ENCODE measurements around the gene NFKBIZ.
"Not testable (repeated sequence)": the region's sequence is repeated elsewhere in the genome, so short reads cannot be mapped to it uniquely, and the experiment has no call there.

Gene NFKBIZ

DNA sequence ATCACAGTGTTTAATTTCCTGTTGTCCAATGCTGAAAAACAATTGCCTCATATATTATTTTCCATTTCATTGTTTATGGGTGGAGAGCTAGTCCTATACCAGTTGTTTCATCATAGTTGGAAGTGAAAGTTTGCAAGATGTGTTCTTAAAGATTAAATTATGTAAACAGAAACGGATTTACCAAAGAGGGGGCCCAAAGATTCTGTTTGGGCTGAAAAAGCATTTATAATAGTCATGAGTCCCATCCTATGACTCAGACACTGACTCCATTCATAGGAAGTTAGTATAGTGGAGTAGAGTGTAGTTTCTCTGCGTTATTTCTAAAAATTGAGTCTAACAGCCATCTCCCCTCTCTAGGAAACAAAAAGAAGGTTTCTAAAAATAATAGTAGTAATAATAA lies 24.3 kb downstream of the NFKBIZ start:
- DNase-seq (ENCODE audit: low read depth, low spot score) = no peak

DNA sequence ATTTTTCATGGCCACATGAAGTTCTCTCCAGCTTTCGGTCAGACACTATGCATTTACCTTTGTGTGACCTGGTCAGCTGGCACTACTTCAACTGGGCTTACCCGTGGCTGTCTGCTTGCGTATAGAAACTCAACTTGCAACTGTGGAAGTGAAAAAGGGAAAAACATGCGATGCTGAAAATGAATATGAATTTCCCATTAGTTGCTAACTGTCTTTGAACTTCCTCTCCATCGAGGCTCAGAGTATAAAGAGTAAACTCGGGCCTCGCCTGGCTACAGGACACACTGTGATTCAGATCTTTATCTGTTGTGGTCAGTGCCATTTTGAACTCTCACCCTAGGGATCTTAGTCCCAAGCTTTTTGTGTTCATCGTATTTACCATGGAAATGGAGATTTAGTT lies 26.8 kb downstream of the NFKBIZ start:
- DNase-seq (ENCODE audit: low read depth, low spot score) = no peak

DNA sequence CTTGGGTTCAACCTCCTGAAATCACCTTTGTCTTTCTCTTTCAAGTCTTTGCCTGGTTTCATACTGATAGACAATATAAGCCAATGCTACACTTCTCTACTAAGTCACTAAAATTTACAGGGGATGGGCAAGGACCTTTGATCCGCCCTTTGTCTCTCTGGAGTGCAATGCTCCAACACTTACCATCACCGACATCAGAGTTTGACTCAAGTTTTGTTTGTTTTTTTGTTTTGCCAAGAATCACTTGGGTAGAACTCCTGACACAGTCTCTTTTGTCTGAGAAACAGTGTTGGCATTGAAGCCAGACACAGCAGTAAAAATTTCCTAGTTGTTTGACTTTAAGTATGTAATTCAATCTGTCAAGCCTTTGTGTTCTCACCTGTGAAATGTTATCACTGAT lies 29.3 kb downstream of the NFKBIZ start:
- DNase-seq (ENCODE audit: low read depth, low spot score) = no peak

DNA sequence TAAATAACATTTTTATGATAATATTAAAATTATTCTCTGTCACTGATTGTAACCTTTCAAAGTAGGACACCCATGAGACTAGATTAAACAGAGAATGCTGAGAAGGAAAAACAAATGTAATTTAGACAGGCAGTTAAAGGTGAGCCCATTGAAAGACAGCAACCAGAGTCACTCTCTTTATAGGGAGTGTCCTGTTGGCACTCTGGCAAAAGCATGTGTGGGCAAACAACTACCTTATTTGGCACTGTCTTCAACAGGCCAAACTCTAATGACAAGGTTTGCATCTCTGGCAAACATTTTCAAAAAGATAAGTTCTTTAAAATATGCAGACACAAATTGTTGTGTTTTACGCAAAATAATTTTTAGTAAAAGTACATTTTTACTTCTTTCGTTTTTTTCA lies 29.8 kb downstream of the NFKBIZ start:
- DNase-seq (ENCODE audit: low read depth, low spot score) = no peak

DNA sequence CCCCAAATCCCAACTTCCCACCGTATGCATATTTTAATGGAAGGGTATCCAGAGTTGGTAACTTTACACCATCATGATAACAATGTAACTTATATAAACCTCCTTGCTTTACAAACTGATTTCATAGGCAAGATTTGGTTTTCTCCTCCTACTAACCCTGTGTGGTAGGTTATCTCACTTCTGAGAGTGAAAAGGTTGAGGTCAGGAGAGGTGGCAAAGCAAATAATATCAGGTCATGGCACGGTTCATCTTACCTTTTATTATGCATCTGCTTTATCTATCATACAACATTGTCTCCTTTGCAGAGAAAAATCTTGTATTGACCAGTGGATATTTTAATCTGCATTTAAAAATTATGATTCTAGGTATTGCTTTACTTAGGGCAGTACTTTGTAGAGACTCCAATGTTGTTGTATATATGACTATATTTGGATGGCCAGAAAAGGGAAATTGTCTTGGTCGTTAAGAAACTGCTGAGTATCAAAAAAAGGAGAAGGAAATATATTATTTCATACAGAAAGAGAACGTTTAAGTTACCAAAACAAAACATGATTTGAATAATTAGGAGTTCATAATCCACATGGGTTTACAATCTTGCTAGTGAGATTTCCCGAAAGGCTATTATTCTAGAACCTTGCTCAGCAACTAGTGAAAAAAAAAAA lies 30.4 kb downstream of the NFKBIZ start:
- no peak for DNase-seq (ENCODE audit: low read depth, low spot score)

DNA sequence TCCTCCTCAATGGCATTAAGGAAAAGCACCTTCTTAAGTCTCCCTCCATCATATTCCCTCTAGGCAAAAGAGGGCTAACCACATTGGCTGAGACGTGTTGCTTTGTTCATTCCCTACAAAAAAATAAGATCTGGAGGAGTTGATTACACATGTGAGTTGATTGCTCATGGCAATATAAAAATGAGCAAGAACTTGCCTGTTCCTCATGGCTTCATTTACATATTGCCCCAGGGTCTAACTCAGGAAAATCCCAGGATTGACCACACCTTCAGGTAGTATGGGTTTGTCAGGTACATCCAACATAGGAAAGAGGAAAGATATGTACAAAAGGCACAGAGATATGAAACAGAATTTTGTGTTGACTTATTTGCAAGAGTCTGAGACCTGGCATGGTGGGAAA lies 35.5 kb downstream of the NFKBIZ start:
- no peak for DNase-seq (ENCODE audit: low read depth, low spot score)

DNA sequence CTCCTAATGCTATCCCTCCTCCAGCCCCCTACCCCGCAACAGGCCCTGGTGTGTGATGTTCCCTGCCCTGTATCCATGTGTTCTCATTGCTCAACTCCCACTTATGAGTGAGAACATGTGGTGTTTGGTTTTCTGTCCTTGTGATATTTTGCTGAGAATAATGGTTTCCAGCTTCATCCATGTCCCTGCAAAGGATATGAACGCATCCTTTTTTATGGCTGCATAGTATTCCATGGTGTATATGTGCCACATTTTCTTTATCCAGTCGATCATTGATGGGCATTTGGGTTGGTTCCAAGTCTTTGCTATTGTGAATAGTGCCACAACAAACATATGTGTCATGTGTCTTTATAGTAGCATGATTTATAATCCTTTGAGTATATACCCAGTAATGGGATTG lies 36.3 kb downstream of the NFKBIZ start:
- DNase-seq (ENCODE audit: low read depth, low spot score) = not testable (repeated sequence)

DNA sequence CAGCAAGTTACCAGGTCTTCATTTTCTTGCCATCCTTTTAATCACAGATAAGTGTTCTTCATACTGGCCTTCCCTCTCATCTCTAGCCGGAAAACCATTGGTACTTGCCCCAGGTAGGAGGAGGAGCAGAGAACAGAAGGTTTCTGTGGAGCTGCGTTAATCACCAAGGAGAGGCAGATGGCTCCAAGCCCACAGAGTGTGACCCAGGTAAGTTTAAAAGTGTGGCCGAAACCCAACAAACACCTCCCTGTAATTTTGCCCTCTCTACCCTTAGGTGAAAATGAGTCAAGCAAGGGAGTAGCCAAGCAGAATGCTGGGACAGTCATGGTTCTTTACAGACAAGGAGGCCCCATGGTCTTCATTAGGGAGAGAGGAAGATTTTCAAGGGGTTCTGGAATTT lies 37.3 kb downstream of the NFKBIZ start:
- no peak for DNase-seq (ENCODE audit: low read depth, low spot score)

DNA sequence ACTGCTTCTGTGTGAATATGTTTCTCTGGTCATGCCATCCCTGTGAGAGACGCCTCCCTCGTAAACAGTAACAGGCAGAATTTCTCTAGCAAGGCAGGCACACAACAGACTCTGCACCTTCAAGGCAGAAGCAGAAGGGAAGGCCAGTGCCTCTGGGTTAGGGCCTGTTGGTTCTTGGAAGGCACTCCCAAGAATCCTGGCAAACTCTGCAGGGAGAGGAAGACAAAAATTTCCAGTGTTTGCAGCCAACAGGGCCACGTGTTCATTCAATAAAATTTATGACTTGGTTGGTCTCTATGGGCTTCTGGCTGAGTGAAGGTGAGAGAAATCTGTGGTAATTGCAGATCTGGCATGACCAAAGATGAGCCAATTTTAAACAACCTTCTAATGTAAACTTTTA lies 39.3 kb downstream of the NFKBIZ start:
- DNase-seq (ENCODE audit: low read depth, low spot score) = no peak

DNA sequence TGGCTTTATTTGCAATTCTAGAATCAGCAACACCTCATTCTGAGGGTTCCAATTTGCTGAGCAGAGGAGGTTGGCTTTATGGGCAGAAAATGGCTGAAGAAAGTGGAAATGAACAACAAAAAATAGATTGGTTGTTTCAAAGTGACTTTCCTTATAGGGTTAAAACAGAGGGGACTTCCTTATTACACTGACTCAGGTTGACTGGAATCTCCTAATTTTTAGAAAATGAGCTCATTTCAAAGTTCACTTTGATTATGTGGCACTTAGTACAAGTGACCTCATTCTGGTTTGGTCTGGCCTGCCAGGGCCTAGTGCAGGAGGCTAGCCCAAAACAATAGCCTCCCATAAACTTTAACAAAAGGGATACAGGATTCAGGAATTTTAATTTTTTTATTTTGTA lies 41.4 kb downstream of the NFKBIZ start:
- no peak for DNase-seq (ENCODE audit: low read depth, low spot score)

DNA sequence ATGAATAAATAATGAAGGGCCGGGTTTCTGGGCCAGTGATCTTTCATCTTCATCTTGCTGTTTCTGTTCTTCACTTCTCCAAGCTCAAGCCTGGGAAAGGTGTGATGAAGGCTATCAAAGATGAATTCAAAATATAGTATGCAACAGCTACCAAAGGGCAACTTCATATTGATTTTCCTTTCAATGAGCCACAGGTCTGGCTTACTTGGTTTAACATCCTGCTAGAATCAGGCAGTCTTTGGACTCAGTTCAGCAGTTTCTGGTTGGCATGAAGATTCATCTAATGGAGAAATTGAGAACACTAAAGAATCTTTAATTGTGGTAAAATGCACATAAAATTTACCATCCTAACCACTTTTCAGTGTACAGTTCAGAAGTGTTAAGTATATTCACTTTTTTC lies 43.3 kb downstream of the NFKBIZ start:
- DNase-seq (ENCODE audit: low read depth, low spot score) = no peak

DNA sequence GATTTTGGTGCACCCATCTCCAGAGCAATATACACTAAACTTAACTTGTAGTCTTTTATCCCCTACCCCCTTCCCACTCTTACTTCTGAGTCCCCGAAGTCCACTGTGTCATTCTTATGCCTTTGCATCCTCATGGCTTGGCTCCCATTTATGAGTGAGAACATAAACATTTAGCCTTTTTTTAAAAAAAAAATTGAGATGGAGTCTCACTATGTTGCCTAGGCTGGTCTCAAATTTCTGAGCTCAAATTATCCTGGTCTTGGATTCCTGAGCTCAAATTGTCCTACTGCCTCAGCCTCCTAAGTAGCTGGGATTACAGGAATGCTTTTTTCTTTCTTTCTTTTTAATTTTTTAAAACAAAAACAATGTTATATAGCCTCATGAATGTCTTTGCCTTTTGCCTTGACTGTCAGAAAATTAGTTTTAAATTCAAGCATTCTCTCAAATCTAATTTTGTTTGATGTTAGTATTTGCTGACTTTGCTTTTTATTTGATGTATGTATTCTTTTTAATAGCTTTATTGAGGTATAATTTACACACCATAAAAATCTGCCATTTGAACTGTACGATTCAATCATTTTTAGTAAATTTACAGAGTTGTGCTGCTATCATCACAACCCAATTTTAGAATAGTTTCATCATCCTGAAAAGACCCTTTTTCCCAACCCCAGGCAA lies 46.9 kb downstream of the NFKBIZ start:
- no peak for DNase-seq (ENCODE audit: low read depth, low spot score)

DNA sequence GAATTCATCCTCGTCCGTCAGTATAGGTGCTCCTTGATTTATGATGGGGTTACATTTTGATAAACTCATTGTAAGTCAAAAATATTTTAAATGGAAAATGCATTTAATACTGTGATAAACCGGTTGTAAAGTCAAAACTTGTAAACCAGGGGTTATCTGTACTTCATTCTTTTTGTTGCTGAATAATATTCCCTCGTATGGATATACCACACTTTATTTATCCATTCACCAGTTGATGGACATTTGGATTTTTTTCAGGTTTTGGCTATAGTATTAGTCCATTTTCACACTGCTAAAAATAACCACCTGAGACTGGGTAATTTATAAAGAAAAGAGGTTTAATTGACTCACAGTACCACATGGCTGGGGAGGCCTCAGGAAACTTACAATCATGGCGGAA lies 47.7 kb downstream of the NFKBIZ start:
- no peak for DNase-seq (ENCODE audit: low read depth, low spot score)

DNA sequence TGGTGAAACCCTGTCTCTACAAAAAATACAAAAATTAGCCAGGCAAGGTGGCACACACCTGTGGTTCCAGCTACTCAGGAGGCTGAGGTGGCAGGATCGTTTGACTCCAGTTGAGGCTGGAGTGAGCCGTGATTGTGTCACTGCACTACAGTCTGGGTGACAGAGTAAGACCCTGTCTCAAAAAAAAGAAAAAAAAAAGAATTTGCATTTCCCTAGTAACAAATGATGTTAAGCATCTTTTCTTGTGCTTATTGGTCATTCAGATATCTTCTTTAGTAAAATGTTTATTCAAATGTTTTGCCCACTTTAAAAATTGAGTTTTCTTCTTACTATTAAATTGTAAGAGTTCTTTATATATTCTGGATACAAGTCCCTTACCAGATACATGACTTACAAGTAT lies 48.7 kb downstream of the NFKBIZ start:
- DNase-seq (ENCODE audit: low read depth, low spot score) = no peak

DNA sequence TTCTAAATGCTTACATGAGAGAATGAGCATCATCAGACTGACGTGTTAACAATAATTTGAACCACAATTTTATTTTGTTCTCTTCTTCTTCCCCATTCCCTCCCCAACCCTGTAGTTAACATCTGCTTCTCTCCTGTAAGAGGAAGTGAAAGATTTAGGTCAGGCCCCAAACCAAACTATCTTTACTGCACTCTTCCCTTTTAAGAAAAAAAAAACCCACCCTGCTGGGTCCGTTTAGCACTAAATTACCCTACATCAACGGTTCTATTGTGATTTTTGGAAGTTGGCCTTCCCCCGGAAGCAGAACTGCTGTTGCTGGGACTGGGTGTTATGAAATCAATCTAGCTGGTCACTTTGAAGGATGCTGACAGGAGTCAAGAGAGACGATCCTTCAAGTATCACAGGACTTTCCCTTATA lies 49.4 kb downstream of the NFKBIZ start:
- DNase-seq (ENCODE audit: low read depth, low spot score) = no peak

DNA sequence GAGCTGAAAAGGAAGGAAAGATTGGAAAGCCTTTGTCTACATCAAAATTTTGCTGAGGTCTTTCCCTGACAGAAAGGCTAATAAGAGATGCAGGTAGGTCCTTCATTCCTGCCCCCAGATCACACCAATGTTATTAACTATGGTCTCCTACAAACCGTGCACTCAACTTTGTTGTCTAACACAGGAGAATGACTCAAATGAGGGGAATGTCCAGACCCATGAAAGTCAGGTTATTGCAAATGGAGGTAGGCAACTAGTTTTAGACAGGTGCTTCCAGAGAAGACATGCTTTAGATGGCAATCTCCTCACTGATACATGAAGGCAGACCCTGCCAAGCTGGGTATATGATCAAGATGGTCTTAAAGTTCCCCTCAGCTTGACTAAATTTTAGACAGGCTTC lies 51.0 kb downstream of the NFKBIZ start:
- DNase-seq (ENCODE audit: low read depth, low spot score) = no peak

DNA sequence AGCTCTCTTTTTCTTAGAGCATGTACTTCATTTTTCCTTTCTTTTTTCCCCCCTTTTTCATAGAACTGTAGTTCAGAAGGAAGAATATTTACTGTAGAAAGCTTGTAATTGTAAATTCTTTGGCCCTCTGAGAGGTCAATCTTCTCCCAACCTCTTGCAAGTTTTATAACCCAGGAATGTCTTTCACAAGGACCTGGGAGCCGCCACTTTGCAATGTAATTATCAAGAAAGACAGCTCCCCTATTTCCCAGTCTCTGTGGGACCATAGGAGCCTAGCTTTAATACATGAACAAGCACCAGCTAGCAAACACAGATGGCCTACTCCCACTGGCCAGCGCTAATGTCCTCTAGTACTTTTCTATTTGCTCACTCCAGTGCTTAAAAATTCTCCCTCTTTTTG lies 51.4 kb downstream of the NFKBIZ start:
- no peak for DNase-seq (ENCODE audit: low read depth, low spot score)

DNA sequence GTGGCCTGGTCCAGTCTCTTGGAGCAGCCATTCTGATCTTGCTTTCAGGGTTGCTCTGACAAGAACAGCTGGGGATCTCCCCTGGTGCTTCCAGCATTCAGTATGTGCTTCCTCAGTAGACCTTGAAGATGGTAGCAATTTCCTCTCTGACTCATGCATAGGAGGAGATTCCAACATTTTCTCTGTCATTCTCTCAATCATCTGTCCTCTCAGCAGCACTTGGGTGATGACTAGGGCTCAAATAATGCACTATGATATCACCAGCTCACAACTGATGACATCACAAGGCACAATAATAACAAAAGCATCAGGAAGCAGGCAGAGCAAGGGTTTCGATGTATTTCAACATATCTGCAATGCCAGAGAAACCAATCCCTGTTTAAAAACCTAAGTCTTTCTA lies 52.7 kb downstream of the NFKBIZ start:
- no peak for DNase-seq (ENCODE audit: low read depth, low spot score)

DNA sequence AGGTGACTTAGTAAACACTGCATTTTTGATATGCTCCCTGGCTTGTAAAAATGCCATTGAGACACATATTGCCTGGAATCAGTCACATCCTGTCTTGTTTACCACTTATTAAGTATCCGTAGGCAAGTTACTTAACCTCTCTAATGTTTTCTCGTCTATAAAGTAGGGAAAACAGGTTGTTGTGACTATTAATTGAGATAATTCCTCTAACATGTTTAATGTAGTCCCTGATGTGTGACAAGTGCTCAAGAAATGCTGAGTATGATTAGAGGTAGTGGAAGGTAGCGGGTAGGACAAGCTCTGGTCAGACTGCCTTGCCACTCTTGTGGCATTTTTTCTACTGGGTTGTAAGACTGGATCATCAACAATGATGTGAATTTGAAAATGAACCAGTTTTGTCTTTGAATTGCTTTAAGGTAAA lies 54.1 kb downstream of the NFKBIZ start:
- no peak for DNase-seq (ENCODE audit: low read depth, low spot score)

DNA sequence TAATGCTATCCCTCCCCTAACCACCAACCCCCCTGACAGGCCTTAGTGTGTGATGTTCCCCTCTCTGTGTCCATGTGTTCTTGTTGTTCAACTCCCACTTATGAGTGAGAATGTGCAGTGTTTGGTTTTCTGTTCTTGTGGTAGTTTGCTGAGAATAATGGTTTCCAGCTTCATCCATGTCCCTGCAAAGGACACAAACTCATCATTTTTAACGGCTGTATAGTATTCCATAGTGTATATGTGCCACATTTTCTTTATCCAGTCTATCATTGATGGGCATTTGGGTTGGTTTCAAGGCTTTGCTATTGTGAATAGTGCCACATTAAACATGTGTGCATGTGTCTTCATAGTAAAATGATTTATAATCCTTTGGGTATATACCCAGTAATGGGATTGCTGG lies 56.3 kb downstream of the NFKBIZ start:
- not testable (repeated sequence) for DNase-seq (ENCODE audit: low read depth, low spot score)
